ENCODE results near the gene TIMM8B. TPM values are rescaled to one million over a fixed set of nuclear protein-coding genes. Genes with fewer than 3 reads are reported as not detected.

The TIMM8B gene
- total and polyA plus RNA-seq, 7 donors = 84.3 to 152 (median 93.3) TPM

DNA sequence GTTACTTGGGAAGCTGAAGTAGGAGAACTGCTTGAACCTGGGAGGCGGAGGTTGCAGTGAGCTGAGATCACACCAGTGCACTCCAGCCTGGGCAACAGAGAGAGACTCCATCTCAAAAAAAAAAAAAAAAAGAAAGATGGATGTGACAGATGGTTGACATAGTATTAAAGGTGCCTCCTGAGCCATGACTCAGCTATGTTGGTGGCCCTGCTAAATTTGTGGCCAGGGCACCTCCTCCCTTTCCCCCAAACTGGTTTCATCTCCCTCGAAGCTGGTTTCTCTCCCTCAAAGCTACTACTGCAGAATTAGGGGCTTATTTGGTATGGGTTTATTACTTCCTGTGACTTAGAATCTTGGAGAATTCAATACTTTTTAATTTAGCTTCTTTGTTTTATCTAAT is 31.6 kb upstream of the TIMM8B start:
- TF ChIP-seq, protein P1, sequence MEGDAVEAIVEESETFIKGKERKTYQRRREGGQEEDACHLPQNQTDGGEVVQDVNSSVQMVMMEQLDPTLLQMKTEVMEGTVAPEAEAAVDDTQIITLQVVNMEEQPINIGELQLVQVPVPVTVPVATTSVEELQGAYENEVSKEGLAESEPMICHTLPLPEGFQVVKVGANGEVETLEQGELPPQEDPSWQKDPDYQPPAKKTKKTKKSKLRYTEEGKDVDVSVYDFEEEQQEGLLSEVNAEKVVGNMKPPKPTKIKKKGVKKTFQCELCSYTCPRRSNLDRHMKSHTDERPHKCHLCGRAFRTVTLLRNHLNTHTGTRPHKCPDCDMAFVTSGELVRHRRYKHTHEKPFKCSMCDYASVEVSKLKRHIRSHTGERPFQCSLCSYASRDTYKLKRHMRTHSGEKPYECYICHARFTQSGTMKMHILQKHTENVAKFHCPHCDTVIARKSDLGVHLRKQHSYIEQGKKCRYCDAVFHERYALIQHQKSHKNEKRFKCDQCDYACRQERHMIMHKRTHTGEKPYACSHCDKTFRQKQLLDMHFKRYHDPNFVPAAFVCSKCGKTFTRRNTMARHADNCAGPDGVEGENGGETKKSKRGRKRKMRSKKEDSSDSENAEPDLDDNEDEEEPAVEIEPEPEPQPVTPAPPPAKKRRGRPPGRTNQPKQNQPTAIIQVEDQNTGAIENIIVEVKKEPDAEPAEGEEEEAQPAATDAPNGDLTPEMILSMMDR (IDR thresholded peaks at IDR 0.05) = no peak
- Histone ChIP-seq H3K9me3 (no peaks in the 10 kb centered on the region), H3K27me3 (ENCODE audit: insufficient read depth in 3 of 3, low read length in 2 of 3) (no peaks in the 10 kb centered on the region), H3K36me3 (ENCODE audit: insufficient read depth in 1 of 2, low read depth in 1 of 2) (peaks cover 0 to 3% of the 10 kb centered on the region in 2 donors), H3K4me3 (no peak overlapping the region), H3K4me1 (peaks cover 24% of the 10 kb centered on the region), H3K27ac (peak overlapping the region; percentile 27)
- intact Hi-C loops (cut with DNase I) = no loop called here
- ATAC-seq = peak in 3 of 4 donors; percentile 50 to 60 (median 58)
- 69 to 91% (median 79%) methylated on average over 2 of the region's 2 CpGs for WGBS, 3 donors
- no peak for DNase-seq

DNA sequence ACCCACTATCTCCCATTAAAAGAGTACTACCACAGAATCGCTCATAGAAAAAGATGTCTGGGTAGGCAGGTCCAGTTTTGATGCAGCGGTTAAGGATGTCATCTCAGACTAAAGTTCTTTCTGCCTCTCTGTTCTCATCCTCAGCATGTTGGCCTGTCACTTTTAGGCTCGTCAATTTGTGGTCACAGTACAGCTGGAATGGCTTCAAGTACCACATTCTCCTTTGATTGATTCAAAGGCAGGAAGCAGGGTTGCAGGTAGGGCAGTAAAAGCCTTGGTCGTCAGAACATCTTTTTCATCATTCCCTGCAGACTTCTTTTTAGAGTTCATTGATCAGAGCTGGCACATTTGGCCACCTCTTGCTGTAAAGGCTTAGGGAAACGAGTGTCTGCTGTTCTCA is 28.8 kb upstream of the TIMM8B start:
- Histone ChIP-seq H3K36me3 (ENCODE audit: insufficient read depth in 1 of 2, low read depth in 1 of 2) (peaks cover 0 to 3% of the 10 kb centered on the region in 2 donors), H3K4me1 (peaks cover 24% of the 10 kb centered on the region), H3K4me3 (no peak overlapping the region), H3K9me3 (no peaks in the 10 kb centered on the region), H3K27ac (no peak overlapping the region), H3K27me3 (ENCODE audit: insufficient read depth in 3 of 3, low read length in 2 of 3) (no peaks in the 10 kb centered on the region)
- intact Hi-C loops (cut with DNase I) = loop anchor here in 1 of 2 donors (2.0 kb wide), 1 partner anchor 61 kb away; no protein-coding TSS in a partner anchor
- no peak for ATAC-seq
- TF ChIP-seq, protein P1 (IDR thresholded peaks at IDR 0.05) = no peak
- DNase-seq = no peak
- WGBS, 3 donors = 65 to 70% (median 70%) methylated on average over 5 of the region's 5 CpGs

DNA sequence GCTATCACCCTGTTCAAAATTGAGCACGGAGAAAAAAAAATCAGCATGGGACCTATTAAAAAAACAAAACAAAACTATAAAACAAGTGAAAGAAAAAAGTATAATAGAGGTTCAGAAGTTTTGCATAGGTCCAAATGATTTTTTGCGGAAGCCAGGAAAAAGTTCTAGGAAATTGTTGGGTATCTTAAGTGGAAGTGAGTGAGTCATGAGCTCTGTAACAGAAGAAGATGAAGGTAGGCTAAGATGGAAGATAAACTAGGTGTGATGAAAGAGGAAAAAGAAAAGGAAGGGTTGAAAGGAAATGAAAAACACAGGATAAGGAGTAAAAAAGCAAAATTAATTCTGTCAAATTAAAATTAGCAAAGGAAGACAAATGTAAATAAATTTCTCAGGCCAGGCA is 27.9 kb upstream of the TIMM8B start:
- intact Hi-C loops (cut with DNase I) = loop anchor here (2.0 to 5.0 kb wide), 3 partner anchors 62 to 168 kb away; partner anchors contain the start of gene BCO2 (in 1 of the 2)
- Histone ChIP-seq H3K36me3 (ENCODE audit: insufficient read depth in 1 of 2, low read depth in 1 of 2) (peaks cover 0 to 3% of the 10 kb centered on the region in 2 donors), H3K4me3 (no peak overlapping the region), H3K27me3 (ENCODE audit: insufficient read depth in 3 of 3, low read length in 2 of 3) (no peaks in the 10 kb centered on the region), H3K9me3 (no peaks in the 10 kb centered on the region), H3K27ac (no peak overlapping the region), H3K4me1 (peaks cover 17% of the 10 kb centered on the region)
- TF ChIP-seq, protein P1 (IDR thresholded peaks at IDR 0.05) = no peak
- WGBS, 3 donors = 91 to 97% (median 96%) methylated on average over 2 of the region's 2 CpGs
- ATAC-seq (no peak), DNase-seq (no peak)

DNA sequence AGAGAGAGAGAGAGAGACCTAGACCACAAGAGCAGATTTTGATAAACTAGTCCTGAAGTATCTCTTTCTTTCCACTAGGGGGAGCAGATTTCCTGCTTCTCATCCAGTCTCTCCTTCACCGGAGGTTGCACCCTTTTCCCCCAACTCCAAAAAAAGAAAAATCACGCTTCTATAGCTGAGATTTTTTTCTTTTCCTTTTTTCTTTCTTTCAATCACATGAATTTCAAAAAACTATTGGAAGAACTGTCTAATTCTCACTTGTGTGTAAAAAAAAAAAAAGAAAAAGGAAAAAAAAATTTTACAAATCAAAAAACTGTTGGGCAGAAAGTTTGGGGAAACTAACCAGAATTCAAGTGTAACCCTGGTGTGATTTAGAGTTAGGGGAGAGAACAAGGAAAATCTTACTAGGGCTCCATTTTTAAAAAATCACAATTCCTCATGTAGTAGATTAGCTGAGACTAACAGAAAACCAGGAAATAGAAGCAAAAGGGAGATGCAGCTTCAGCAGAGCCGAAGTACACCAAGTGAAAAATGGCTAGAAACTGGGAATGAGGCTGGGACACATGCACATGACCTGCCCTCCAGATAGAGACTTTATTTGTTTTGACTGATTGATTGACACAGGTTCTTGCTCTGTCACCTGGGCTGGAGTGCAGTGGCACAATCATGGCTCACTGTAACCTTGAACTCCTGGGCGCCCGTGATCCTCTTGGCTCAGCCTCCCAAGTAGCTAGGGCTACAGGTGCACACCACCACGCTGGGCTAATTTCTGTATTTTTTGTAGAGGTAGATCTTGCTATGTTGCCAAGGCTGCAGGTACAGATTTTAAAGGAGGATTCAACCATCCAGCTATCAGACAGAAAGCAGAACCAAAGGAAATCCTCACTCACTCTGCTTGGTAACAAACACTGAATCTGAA is 27.2 kb upstream of the TIMM8B start:
- H3K27me3 ChIP-seq (ENCODE audit: insufficient read depth in 3 of 3, low read length in 2 of 3) = no peaks in the 10 kb centered on the region
- intact Hi-C loops (cut with DNase I) = loop anchor here (2.0 to 5.0 kb wide), 3 partner anchors 63 to 169 kb away; partner anchors contain the start of gene BCO2 (in 1 of the 2)
- DNase-seq (no peak), ATAC-seq (peak; percentile 75 to 89 (median 83))
- H3K9me3 ChIP-seq = no peaks in the 10 kb centered on the region
- no peak overlapping the region for H3K4me3 ChIP-seq
- H3K4me1 ChIP-seq = peaks cover 17% of the 10 kb centered on the region
- no peak overlapping the region for H3K27ac ChIP-seq
- TF ChIP-seq, protein P1 (IDR thresholded peaks at IDR 0.05) = peak; percentile 64
- WGBS, 3 donors = 55 to 65% (median 60%) methylated on average over 6 of the region's 6 CpGs
- no peaks in the 10 kb centered on the region for H3K36me3 ChIP-seq (ENCODE audit: insufficient read depth in 1 of 2, low read depth in 1 of 2)
